Spleen (tissue), 11 donors: Measurements from ENCODE around the gene KRTAP1-4. TPM values are rescaled to one million over a fixed set of nuclear protein-coding genes. Genes with fewer than 3 reads are reported as not detected.

Experiments used
- DNase-seq: peaks from one replicate; pipeline ENCODE4 v3.0.0-alpha.2; 2020
- H3K27ac ChIP-seq, 8 donors: fragments of 200-600 bp; sonication (generic) in 7 of 8; 1 replicate in 4 of 8; 2 replicates in 4 of 8; pipeline versions ENCODE4 v1.5.0 to v1.8.0; 2016 to 2021; ENCODE audit warnings: inconsistent platforms in 4 of 8, mild to moderate bottlenecking in 4 of 8, moderate library complexity in 1 of 8
- H3K27me3 ChIP-seq, 7 donors: fragments of 200-600 bp; sonication (generic) in 6 of 7; replicated peaks in 1 of 7; 1 replicate in 4 of 7; 2 replicates in 3 of 7; pipeline versions ENCODE4 v1.5.0 to v1.8.0; 2016 to 2021; ENCODE audit warnings: inconsistent platforms in 3 of 7, mild to moderate bottlenecking in 1 of 7
- H3K36me3 ChIP-seq, 6 donors: fragments of 200-600 bp; sonication (generic) in 5 of 6; 1 replicate in 4 of 6; 2 replicates in 2 of 6; pipeline versions ENCODE4 v1.5.0 to v1.8.0; 2016 to 2021; ENCODE audit warnings: inconsistent platforms in 2 of 6
- H3K4me1 ChIP-seq, 6 donors: fragments of 200-600 bp; sonication (generic) in 5 of 6; 1 replicate in 3 of 6; 2 replicates in 3 of 6; pipeline versions ENCODE4 v1.5.0 to v1.8.0; 2016 to 2021; ENCODE audit warnings: inconsistent platforms in 3 of 6
- H3K4me3 ChIP-seq, 8 donors: fragments of 200-600 bp; sonication (generic) in 7 of 8; 1 replicate in 4 of 8; 2 replicates in 4 of 8; pipeline versions ENCODE4 v1.5.0 to v1.8.0; 2016 to 2021; ENCODE audit warnings: inconsistent platforms in 4 of 8, mild to moderate bottlenecking in 4 of 8, moderate library complexity in 2 of 8
- H3K9me3 ChIP-seq, 8 donors: fragments of 200-600 bp; sonication (generic) in 7 of 8; 1 replicate in 4 of 8; 2 replicates in 4 of 8; pipeline versions ENCODE4 v1.5.0 to v1.8.0; 2016 to 2021; ENCODE audit warnings: inconsistent platforms in 4 of 8
- POLR2A ChIP-seq, 3 donors: fragments of 450-650 bp; IDR thresholded peaks; one replicate each; pipeline ENCODE4 v1.5.1; 2017; ENCODE audit warnings: antibody characterized with exemption in 3 of 3, mild to moderate bottlenecking in 1 of 3
- POLR2AphosphoS5 ChIP-seq, 3 donors: sonication (generic); formaldehyde crosslinking; IDR thresholded peaks; one replicate each; pipeline ENCODE4 v1.5.1; 2017; ENCODE audit warnings: antibody characterized with exemption in 3 of 3
- WGBS, 5 donors: extraction: QIAGEN DNeasy Blood & Tissue Kit in 3 of 5; methylation state at CpG; one replicate each; pipeline versions ENCODE4 v1.1.5 to v1.1.7; 2013 to 2018; 5-methylcytosine and 5-hydroxymethylcytosine counted together
- intact Hi-C: fragments of 100-400 bp; cut with DNase I; formaldehyde crosslinking; loops from one replicate; pipeline ENCODE4 v1.15.0; 2023; ENCODE audit warnings: low total_unique reads
- polyA plus RNA-seq, 3 donors: library from polyadenylated mRNA; stranded (reverse); fragments of 200-250 nt; gene quantifications; one replicate each; pipeline ENCODE4 v1.2.1, GENCODE V29; 2013
- small RNA-seq, 4 donors: library from RNA; depleted of rRNA; stranded (forward); fragments of <200 nt; gene quantifications; one replicate each; pipeline ENCODE3, GENCODE V24; 2016
- total RNA-seq, 7 donors: library from RNA; depleted of rRNA in 3 of 7; stranded (reverse); fragments of >200 nt in 3 of 7; fragmentation: NEBNext Ultra II Directional in 4 of 7; extraction: Animal tissue kit (Norgen Biotek cat#: 25700) in 4 of 7; gene quantifications; one replicate each; pipeline versions ENCODE4 v1.1.0 to v1.2.1, GENCODE V29; 2016 to 2021
- TF ChIP-seq, protein P1 (sequence below), 11 experiments: fragments of 200-600 bp in 7 of 11; fragments of 450-650 bp in 4 of 11; sonication (generic) in 4 of 11; IDR thresholded peaks in 8 of 11; conservative IDR thresholded peaks in 3 of 11; 1 replicate in 7 of 11; 2 replicates in 4 of 11; pipeline versions ENCODE4 v1.4.0 to v1.8.0; 2016 to 2021; ENCODE audit warnings: antibody characterized with exemption in 11 of 11, inconsistent platforms in 4 of 11, mild to moderate bottlenecking in 1 of 11
- donor health status: healthy with polysubstance abuse.
- donor health status: DM: no; HTN: no; CAD: no; lungs with moderate emphysema.
- donor health status: DM: no; HTN: no; CAD: no.
- donor health status: Bipolar disorder and iron deficiency.
- donor health status: healthy.
- donor health status: DM: no; HTN: no; CAD: no.
- donor health status: DM: yes; HTN: yes; CAD: no.

KRTAP1-4 gene
- total and polyA plus RNA-seq, 10 donors, result not detected

DNA sequence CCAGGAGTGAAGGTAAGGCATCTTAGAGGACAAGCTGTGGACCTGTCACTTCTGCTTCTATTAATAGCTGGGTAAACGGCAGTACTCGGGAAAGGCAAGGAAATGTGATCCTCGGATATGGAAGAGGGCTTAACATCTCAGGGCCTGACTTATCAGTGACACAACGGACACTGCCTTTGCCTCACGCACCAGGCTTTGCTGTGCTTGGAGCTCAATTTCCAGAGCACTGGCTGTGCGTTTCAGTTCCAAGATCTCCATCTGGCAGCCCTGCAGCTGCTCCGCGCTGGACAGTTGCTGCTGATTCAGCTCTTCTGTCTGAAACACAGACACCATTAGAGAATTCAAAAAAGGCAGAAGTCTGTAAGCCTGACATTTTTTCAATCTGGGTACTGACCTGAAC is 49.4 kb downstream of the KRTAP1-4 start:
- H3K4me3 ChIP-seq, result no peak overlapping the region
- intact Hi-C loops, result no loop called here
- TF ChIP-seq, protein P1, sequence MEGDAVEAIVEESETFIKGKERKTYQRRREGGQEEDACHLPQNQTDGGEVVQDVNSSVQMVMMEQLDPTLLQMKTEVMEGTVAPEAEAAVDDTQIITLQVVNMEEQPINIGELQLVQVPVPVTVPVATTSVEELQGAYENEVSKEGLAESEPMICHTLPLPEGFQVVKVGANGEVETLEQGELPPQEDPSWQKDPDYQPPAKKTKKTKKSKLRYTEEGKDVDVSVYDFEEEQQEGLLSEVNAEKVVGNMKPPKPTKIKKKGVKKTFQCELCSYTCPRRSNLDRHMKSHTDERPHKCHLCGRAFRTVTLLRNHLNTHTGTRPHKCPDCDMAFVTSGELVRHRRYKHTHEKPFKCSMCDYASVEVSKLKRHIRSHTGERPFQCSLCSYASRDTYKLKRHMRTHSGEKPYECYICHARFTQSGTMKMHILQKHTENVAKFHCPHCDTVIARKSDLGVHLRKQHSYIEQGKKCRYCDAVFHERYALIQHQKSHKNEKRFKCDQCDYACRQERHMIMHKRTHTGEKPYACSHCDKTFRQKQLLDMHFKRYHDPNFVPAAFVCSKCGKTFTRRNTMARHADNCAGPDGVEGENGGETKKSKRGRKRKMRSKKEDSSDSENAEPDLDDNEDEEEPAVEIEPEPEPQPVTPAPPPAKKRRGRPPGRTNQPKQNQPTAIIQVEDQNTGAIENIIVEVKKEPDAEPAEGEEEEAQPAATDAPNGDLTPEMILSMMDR (IDR thresholded peaks at IDR 0.05 in 8 of 11, conservative IDR thresholded peaks at IDR 0.05 in 3 of 11), result no peak
- TF ChIP-seq POLR2A (IDR thresholded peaks at IDR 0.05), result no peak
- no peak for TF ChIP-seq POLR2AphosphoS5 (IDR thresholded peaks at IDR 0.05)
- no peaks in the 10 kb centered on the region for H3K4me1 ChIP-seq
- no peaks in the 10 kb centered on the region for H3K36me3 ChIP-seq
- WGBS, 5 donors, result 61 to 78% (median 62%) methylated on average over 8 of the region's 8 CpGs
- H3K27ac ChIP-seq, result no peak overlapping the region
- DNase-seq, result no peak
- H3K9me3 ChIP-seq, result no peaks in the 10 kb centered on the region
- peaks cover 0 to 29% (median 0%) of the 10 kb centered on the region in 7 donors for H3K27me3 ChIP-seq

DNA sequence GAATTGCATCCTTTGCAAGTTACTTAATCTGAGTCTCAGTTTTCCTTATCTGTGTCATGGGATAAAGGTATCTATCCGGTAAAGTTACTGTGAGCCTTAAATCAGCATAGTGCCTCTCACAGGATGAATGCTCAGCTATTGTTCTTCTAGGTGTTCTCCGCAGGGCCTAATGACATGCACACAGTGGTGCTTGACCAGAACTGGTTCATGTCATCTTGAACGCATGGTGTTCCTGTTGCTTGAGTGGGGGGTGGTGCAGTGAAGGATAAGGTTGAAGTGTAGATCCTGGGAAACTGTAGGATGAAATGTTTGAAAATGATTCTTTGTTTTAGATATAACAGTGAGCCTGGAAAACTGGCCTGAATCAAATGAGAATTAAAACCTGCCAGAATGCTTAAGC is 49.9 kb downstream of the KRTAP1-4 start:
- DNase-seq, result no peak
- Histone ChIP-seq H3K27ac (no peak overlapping the region), H3K9me3 (no peaks in the 10 kb centered on the region), H3K27me3 (peaks cover 0 to 29% (median 0%) of the 10 kb centered on the region in 7 donors), H3K4me3 (no peak overlapping the region), H3K36me3 (no peaks in the 10 kb centered on the region), H3K4me1 (no peaks in the 10 kb centered on the region)
- 88 to 96% (median 93%) methylated on average over 3 of the region's 3 CpGs for WGBS, 5 donors
- TF ChIP-seq, protein P1 (IDR thresholded peaks at IDR 0.05 in 8 of 11, conservative IDR thresholded peaks at IDR 0.05 in 3 of 11), result no peak
- no peak for TF ChIP-seq POLR2AphosphoS5 (IDR thresholded peaks at IDR 0.05)
- TF ChIP-seq POLR2A (IDR thresholded peaks at IDR 0.05), result no peak
- intact Hi-C loops, result no loop called here

Small RNA genes lying within 50 kb of the gene (small RNA-seq; reads per million reads assigned to genes)
- 0 reads per million in 4 donors for gene KRTAP3-4P

Other genes starting within 250 kb of the KRTAP1-4 start
Only the 30 nearest of the 38 such genes appear.
- not detected for gene KRT12, start 163.0 kb downstream of the KRTAP1-4 start, total RNA-seq
- gene KRT12, start 163.0 kb downstream of the KRTAP1-4 start, polyA plus RNA-seq, result not detected
- gene KRT20, start 145.0 kb downstream of the KRTAP1-4 start, total RNA-seq, result not detected
- gene KRT20, start 145.0 kb downstream of the KRTAP1-4 start, polyA plus RNA-seq, result under 1 TPM in 2 of 3 donors, not detected in 1; 0.07 to 0.45 TPM
- gene KRT23, start 92.5 kb downstream of the KRTAP1-4 start, total RNA-seq, result 10 to 100 TPM in 1 of 7 donors, 1 to 10 TPM in 6; 1.5 to 21.7 (median 6.3) TPM
- gene KRT23, start 92.5 kb downstream of the KRTAP1-4 start, polyA plus RNA-seq, result 1 to 10 TPM in 1 of 3 donors, under 1 TPM in 2; 0.03 to 1.2 (median 0.70) TPM
- not detected for gene KRT39, start 63.2 kb downstream of the KRTAP1-4 start, total RNA-seq
- gene KRT39, start 63.2 kb downstream of the KRTAP1-4 start, polyA plus RNA-seq, result not detected
- gene KRT40, start 45.9 kb downstream of the KRTAP1-4 start, total RNA-seq, result not detected
- gene KRT40, start 45.9 kb downstream of the KRTAP1-4 start, polyA plus RNA-seq, result not detected
- gene KRTAP3-3, start 36.0 kb downstream of the KRTAP1-4 start, total RNA-seq, result not detected
- gene KRTAP3-3, start 36.0 kb downstream of the KRTAP1-4 start, polyA plus RNA-seq, result not detected
- gene KRTAP3-2, start 30.3 kb downstream of the KRTAP1-4 start, total RNA-seq, result not detected
- not detected for gene KRTAP3-2, start 30.3 kb downstream of the KRTAP1-4 start, polyA plus RNA-seq
- not detected for gene KRTAP3-1, start 21.1 kb downstream of the KRTAP1-4 start, total RNA-seq
- not detected for gene KRTAP3-1, start 21.1 kb downstream of the KRTAP1-4 start, polyA plus RNA-seq
- not detected for gene KRTAP1-5, start 3.0 kb downstream of the KRTAP1-4 start, total RNA-seq
- gene KRTAP1-5, start 3.0 kb downstream of the KRTAP1-4 start, polyA plus RNA-seq, result not detected
- not detected for gene KRTAP1-3, start 4.7 kb upstream of the KRTAP1-4 start, total RNA-seq
- not detected for gene KRTAP1-3, start 4.7 kb upstream of the KRTAP1-4 start, polyA plus RNA-seq
- not detected for gene KRTAP1-1, start 11.3 kb upstream of the KRTAP1-4 start, total RNA-seq
- not detected for gene KRTAP1-1, start 11.3 kb upstream of the KRTAP1-4 start, polyA plus RNA-seq
- not detected for gene KRTAP2-1, start 17.1 kb upstream of the KRTAP1-4 start, total RNA-seq
- gene KRTAP2-1, start 17.1 kb upstream of the KRTAP1-4 start, polyA plus RNA-seq, result not detected
- not detected for gene KRTAP2-2, start 25.0 kb upstream of the KRTAP1-4 start, total RNA-seq
- gene KRTAP2-2, start 25.0 kb upstream of the KRTAP1-4 start, polyA plus RNA-seq, result not detected
- not detected for gene KRTAP2-3, start 29.9 kb upstream of the KRTAP1-4 start, total RNA-seq
- not detected for gene KRTAP2-3, start 29.9 kb upstream of the KRTAP1-4 start, polyA plus RNA-seq
- gene KRTAP2-4, start 35.7 kb upstream of the KRTAP1-4 start, total RNA-seq, result not detected
- gene KRTAP2-4, start 35.7 kb upstream of the KRTAP1-4 start, polyA plus RNA-seq, result not detected
- gene KRTAP4-7, start 54.0 kb upstream of the KRTAP1-4 start, total RNA-seq, result not detected
- not detected for gene KRTAP4-7, start 54.0 kb upstream of the KRTAP1-4 start, polyA plus RNA-seq
- not detected for gene KRTAP4-8, start 67.9 kb upstream of the KRTAP1-4 start, total RNA-seq
- not detected for gene KRTAP4-8, start 67.9 kb upstream of the KRTAP1-4 start, polyA plus RNA-seq
- gene KRTAP4-16, start 72.0 kb upstream of the KRTAP1-4 start, total RNA-seq, result not detected
- not detected for gene KRTAP4-16, start 72.0 kb upstream of the KRTAP1-4 start, polyA plus RNA-seq
- gene KRTAP4-9, start 75.2 kb upstream of the KRTAP1-4 start, total RNA-seq, result not detected
- not detected for gene KRTAP4-9, start 75.2 kb upstream of the KRTAP1-4 start, polyA plus RNA-seq
- not detected for gene KRTAP4-11, start 88.2 kb upstream of the KRTAP1-4 start, total RNA-seq
- not detected for gene KRTAP4-11, start 88.2 kb upstream of the KRTAP1-4 start, polyA plus RNA-seq
- not detected for gene KRTAP4-12, start 94.0 kb upstream of the KRTAP1-4 start, total RNA-seq
- gene KRTAP4-12, start 94.0 kb upstream of the KRTAP1-4 start, polyA plus RNA-seq, result not detected
- gene KRTAP4-6, start 110.3 kb upstream of the KRTAP1-4 start, total RNA-seq, result not detected
- gene KRTAP4-6, start 110.3 kb upstream of the KRTAP1-4 start, polyA plus RNA-seq, result not detected
- gene KRTAP4-5, start 119.6 kb upstream of the KRTAP1-4 start, total RNA-seq, result not detected
- not detected for gene KRTAP4-5, start 119.6 kb upstream of the KRTAP1-4 start, polyA plus RNA-seq
- gene KRTAP4-4, start 130.6 kb upstream of the KRTAP1-4 start, total RNA-seq, result not detected
- gene KRTAP4-4, start 130.6 kb upstream of the KRTAP1-4 start, polyA plus RNA-seq, result not detected
- not detected for gene KRTAP4-3, start 138.0 kb upstream of the KRTAP1-4 start, total RNA-seq
- gene KRTAP4-3, start 138.0 kb upstream of the KRTAP1-4 start, polyA plus RNA-seq, result not detected
- not detected for gene KRTAP4-2, start 148.0 kb upstream of the KRTAP1-4 start, total RNA-seq
- gene KRTAP4-2, start 148.0 kb upstream of the KRTAP1-4 start, polyA plus RNA-seq, result not detected
- not detected for gene KRTAP4-1, start 154.7 kb upstream of the KRTAP1-4 start, total RNA-seq
- not detected for gene KRTAP4-1, start 154.7 kb upstream of the KRTAP1-4 start, polyA plus RNA-seq
- not detected for gene KRTAP9-1, start 159.7 kb upstream of the KRTAP1-4 start, total RNA-seq
- gene KRTAP9-1, start 159.7 kb upstream of the KRTAP1-4 start, polyA plus RNA-seq, result not detected
- not detected for gene KRTAP9-2, start 196.5 kb upstream of the KRTAP1-4 start, total RNA-seq
- not detected for gene KRTAP9-2, start 196.5 kb upstream of the KRTAP1-4 start, polyA plus RNA-seq
- gene KRTAP9-3, start 202.3 kb upstream of the KRTAP1-4 start, total RNA-seq, result not detected
- not detected for gene KRTAP9-3, start 202.3 kb upstream of the KRTAP1-4 start, polyA plus RNA-seq